HG03575 (cell line): Measurements from ENCODE around the gene POLL.
"Not testable (repeated sequence)": the region's sequence is repeated elsewhere in the genome, so short reads cannot be mapped to it uniquely, and the experiment has no call there.

Source experiments
- ATAC-seq: cut with Tn5 transposase; IDR thresholded peaks from one replicate; pipeline ENCODE4 v1.9.1; 2021; ENCODE audit not compliant: unreplicated experiment, insufficient number of reproducible peaks, low FRiP score; ENCODE audit errors: extremely low read depth

POLL gene

DNA sequence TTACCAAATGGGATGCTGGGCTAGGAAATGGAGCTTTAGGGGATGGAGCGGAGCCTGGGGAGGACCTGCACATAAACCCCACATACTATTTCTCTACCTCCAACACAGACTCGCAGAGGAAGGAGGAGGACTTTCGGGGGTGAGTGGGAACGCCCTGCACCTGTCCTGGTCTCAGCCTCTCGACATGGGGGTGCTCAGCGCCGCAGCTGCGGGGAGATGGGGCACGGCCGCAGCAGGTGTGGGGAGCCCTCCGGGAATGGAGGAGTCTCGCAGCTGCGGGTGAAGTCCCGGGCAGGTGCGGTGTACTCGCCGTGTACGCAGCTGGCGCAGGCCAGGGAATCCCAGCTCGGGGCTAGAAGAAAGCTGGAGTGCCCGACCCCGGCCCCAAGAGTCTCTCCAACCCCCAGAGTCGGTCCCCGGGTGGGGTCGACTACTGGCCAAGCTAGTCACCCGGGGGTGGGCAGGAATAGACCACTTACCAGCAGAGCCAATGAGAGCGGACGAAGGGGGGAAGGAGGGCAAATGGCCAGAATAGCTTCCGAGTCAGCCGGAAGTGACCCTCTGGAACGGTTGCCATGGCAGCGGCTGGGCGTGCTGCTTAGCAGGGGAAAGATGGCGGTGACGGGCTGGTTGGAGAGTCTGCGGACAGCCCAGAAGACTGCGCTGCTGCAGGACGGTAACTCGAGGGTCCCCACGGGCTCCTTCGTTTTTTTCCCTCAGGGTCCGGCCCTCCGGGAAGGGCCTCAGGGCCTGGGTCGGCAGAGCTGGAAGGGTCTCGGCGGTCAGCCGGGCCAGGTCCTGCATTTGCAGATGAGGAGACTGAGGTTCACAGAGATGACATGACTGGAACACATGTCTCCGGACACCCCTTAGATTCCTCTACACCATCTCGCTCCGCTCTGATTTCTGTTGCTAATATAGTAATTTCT lies at the start of gene POLL, which contains the start of gene DPCD:
Gene POLL, minus strand, starts transcription at position 533 of the 929 bp plus-strand sequence. CDS start 897 bp downstream, outside the sequence.
Gene DPCD, plus strand, starts transcription at position 597 of the 929 bp plus-strand sequence. Its CDS starts 16 bp downstream, at position 613.
- no peak for ATAC-seq

DNA sequence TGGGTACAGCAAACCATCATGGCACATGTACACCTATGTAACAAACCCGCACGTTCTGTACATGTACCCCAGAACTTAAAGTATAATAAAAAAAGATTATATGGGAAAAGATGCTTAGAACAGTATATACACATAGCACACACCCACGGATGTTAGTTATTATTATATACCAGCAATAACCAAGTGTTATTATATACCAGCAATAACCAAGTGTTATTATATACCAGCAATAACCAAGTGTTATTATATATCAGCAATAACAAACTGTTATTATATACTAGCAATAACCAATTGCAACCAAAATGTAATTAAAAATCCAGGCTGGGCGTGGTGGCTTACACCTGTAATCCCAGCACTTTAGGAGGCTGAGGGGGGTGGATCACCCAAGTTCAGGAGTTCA lies 45.5 kb upstream of the POLL start:
- ATAC-seq, result not testable (repeated sequence)

DNA sequence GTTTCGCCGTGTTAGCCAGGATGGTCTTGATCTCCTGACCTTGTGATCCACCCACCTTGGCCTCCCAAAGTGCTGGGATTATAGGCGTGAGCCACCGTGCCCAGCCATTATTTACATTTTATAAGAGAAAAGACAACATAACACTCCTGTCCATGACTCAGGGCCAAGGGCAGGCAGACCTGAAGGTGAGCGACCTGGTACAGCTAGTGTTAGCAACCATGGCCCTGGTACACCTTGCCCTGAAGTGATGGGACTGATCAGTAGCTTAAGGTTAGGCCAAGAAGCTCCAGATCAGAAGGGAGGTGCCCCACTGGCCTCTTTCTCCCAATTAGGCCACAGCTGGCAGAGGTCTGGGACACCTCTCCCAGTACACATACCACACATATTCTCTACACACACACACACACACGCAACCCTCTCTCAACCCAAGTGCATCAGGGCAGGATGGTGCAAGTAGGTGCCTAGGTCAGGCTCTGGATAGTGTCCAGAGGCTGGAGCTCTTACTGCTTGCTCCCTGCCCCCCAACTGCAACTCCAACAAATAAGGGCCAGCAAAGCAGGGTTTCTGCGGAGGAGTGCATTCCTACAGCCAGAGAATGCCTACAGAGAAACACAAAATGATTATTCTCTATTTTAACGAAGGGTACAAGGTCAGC lies 43.9 kb upstream of the POLL start:
- no peak for ATAC-seq

DNA sequence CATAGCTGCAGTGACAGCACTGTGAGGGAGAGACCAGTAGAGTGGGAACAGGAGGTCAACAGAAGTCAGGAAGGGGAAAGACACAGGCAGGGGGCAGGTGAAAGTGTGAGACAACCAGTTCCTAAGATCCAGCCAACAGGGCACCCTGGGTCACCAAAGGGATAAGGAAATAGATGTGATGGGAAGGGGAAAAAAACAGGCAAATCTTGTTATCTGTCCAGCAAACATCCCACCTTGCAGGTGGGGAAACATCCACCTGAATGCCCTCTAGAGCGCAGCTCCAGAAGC lies 42.5 kb upstream of the POLL start:
- ATAC-seq, result no peak

DNA sequence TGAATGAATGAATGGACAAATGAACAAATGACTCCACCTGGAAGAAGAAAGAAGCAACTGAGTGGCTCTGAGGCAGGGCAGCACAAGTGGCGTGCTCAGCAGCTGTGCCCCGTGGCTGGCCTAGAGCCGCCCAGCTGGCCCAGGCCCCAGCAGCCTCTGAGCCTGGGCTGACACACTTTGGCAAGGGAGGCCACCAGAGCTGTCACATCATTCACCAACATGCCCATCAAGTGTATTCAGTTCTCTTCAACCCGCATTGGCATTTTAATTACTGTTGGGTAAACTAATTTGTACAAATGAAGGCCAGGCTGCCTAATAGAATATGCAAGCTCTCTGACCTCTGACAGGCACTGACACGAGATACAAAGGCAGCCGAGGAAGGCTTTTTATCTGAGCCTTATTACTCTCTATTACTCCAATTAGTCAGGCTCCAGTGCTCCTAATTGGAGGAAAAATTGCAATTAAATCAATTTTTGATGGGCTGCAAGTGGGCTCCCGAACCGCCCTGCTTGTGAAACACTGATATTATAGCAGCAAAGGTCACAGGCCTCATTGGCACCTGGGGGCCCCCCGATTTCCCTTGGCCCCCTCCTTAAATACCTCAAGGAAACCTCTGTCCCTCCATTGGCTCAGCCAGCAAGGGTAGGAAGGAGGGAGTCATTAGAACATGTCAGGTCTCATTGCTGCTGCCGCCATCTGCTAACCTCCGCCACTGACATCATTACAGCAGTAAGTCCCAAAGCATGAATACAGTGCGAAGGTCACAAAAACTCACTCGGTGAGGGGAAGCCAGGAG lies 42.0 kb upstream of the POLL start:
- ATAC-seq, result no peak

DNA sequence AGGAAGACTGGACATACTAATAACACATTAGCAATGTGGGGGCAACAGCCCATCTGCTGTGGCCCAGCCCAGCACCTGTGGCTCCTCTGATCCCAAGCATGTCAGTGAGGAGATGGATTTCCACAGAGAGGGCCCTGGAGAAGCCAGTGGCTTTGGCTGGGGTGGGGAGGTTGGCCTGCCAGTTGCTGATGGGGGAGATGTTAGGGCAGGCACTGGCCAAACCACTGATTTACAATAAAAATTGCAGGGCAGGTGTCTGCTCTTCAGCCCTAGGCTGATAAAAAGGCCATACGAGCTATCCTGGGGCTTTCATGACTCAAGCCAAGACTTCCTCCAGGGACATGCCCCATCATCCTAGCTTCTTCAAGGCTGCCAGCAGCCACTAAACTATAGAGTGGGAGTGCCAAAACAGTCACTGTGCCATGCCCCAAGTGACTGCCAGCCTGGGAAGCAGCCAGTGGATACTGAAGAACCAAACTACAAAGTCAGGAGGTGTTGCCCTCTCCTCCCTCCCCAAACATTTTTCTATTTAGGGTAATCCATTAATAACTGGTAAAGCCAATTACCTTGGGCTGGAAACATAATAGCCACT lies 37.9 kb upstream of the POLL start:
- no peak for ATAC-seq

DNA sequence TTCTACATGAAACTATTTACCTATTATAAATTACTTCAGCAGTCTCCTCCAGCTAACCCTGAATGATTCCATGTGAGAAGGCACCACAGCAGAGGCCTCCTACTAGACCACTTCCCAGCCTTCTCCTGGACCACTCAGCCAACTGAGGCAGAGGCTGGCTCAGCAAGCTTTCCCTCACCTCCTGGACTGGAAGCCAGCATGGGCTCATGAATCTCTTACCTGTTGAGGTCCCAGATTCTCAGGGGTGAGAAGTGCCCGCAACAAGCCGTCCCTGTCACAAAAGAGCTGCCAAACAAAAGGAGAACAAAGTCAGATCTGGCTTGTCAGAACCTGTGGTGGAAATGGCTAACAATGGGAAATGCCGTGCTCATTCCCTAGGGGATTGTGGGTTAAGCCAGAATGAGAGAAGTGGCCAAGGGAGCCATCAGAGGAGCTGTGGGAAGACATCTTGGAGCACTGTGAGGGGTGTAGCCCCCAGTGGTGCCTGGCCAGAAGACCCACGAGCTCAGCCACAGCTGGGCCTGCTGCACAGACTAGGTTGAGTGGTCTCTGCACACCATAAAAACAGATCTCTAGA lies 36.6 kb upstream of the POLL start:
- no peak for ATAC-seq

DNA sequence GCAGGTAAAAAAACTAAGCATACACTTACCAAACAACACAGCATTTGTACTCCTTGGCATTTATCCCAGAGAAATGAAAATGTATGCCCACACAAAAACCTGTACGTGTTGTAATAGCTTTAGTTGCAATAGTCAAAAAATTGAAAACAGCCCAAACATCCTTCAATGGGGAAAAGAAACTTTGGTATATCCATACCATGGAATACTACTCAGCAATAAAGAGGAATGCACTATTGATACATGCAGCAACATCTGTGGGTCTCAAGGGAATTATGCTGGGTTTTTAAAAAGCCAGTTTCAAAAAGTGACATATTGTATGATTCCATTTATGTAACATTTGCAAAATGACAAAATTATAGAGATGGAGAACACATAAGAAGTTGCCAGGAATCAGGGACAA lies 35.5 kb upstream of the POLL start:
- no peak for ATAC-seq

DNA sequence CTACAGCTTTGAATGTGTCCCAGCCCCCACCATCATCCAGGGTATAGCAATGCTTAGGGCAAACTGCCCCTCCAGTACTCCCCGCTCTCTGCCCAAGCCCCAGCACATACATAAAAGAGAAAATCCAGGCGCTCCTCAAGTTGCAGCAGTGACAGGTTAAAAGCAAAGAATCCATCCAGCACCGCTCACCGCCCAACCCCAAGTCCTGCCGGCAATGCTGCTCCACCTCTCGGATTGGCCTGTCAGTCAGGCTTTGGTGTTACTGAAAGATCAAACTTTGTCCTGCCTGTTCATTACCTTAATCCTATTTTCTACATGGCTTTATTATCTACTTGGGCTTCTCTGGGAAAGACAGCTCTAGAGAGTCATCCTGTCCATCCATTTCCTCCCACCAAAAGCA lies 31.9 kb upstream of the POLL start:
- no peak for ATAC-seq

DNA sequence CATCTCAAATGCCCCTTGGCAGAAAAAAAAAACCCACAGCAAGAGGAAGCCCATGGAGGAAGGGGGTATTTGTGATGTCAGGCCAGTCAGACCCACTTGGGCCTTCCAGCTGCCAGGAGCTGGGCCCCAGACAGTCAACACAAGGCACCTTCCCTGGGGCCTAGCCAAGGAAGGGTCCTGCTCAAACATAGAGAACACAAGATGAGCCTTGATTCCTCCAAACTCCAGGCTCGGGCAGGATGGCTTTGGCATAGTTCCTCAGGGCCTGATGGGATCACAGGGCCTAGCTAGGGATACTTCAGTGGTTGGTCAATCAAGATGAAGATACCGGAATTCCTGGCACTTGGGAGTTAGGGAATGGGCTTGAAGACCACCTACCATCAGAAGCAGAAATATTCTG lies 30.8 kb upstream of the POLL start:
- ATAC-seq, result no peak

DNA sequence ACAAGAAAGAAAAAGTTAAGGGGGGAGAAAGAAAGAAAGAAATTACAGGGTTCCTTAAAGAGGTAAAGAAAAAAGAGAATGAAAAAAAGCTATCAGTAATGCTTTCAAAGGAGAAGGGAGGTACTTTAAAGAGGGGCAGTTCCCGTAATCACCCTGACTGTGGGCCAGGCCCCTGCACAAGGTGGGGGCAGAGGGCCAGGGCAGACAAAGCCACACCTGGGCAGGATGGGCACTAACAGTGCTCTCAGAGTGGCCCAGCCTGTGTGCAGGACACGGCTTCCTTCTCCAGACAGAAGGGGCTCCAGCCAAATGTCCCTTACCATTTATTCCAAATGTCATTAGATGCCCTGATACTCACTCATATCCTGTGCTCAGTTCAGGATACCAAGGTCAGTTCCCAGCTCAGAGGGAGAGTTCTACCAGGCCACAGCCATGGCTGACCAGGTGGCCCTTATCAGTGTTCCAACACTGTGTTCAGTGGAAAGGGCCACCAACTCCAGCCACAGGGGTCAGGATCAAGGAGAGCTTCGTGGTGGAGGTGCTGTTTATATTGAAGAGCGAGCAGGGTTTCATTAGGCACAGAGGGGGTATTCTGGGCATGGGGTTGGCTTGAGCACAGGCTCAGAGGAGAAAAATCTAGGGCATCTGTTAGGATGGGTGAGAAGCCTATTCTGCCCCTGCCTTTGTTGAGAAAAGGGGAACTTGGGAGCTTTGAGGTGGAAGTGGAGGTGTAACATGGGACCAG lies 29.9 kb upstream of the POLL start:
- no peak for ATAC-seq

DNA sequence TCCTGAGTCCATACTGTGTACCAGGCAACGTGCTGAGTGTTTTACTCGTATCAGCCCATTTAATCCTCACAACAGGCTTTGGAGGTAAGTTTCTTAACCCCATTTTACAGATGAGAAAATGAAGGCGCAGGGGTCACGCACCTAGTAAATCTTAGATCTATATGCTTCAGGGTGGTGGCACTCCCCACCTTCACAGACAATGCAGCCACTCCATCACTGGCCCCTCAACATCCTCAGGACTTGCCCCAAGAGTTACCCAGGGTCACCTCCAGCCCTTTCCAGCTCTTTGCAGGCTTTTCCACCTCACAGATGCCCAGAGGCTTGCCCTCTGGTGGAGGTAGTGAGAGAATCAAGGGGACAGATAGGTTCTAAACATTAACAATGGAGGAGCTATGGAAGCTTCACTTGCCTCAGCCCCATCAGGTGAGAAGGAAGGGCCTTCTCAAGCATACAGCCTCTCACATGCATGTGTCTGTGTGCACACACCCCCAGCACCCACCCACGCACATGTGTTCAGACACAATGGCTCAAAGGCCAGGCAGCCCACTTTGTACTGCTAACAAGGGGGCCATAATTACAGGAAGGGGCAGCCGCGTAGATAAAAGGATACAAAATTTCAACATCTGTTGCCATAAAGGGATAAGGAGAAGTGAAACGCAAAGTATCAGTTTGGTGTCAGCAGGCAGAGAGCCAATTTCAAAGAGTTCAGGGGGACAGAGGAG lies 29.2 kb upstream of the POLL start:
- ATAC-seq, result no peak

DNA sequence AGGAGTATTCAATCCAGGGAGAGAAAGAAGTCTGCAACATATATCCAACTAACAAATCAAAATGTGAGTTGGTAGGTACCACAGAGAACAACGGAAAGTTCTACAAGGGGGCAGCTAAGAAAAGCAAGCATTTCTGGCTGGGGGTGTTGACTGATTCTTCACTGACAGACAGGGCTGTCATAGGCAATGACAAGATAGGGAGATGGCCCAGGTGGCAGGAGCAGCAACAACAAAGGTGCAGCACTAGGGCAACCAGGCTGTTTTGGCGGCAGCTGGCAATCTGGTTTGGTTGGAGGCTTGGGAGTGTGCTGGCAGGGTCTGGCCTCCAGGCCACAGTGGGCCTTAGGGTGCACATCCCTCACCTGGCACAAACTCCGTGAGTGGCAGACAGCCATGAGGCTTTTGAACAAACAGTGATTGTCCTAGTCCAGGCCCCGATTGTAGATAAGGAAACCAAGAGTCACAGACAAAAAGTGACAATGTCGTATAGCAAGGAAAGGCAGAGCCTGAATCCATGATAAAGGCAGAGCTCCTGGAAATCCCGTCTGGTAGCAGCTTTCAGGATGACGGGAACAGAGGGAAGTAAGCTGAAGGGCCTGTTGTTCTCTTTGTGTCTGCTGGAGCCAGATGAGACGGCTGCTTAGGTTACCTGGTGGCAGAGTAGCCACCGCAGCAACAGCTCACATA lies 28.5 kb upstream of the POLL start:
- ATAC-seq, result no peak

DNA sequence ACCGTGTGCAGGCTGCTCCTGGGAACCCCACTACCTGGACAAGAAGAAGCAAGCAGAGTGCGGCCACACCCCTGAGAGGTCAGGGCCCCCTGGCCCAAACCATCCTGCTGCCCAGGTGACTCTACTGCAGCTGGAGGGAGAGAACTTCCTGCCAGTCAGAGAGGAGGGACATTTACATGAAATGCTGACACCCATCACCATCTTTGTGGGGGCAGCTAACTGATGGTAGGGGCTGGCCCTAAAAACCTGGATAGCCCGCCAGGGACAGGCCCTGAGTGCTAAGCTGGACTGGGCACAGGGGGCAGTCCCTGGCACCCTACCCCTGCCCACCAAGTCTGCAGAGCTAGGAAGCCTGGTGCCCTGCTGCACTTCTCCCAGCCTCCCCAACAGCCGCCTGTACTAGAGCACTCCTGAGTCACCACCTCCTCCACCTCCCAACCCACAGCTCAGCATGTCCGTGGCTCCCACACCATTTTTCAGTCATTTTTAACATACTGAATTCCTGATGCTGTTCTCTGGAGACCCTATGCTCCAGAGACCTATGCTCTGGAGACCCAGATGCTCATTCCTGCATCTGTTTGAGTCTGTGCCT lies 27.6 kb upstream of the POLL start:
- ATAC-seq, result no peak

DNA sequence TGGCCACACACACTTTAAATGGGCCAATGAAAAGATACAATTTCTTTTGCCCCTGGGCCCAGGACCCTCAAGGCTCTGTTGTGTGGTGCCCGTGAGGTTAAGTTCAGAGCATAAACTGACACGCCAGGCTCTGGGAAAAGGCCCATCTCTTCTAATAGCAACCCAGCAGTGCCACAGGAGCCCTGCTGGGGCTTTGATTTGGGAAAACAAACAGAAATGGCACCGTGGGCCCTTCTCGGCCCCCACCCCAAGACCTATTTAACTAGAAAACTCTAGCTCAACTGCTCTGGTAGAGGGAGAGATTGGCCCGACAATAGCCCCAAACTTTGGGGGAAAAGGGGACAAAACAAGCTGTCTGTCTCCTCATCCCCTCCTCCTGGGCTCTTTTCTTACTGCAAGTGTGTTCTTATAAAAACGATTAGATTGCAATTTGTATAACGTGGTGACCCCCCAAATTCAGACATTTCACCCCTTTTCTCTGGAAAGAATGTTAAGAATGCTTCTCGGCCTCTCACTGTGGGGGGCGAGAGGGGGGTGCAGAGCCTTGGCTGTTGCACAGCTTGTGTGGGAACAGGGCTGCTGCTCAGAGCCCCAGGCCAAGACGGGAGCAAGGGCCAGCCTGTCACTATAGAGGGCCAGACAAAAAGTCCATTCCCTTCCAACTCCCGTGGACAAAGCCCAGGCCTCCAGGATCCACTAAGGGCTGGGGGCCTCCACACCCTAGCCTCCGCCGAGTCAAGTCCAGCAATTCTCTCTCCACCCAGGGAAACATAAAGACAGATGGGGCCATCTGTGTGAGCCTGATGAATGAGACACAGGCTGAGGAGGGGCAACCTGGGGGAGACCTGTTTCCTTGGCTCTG lies 26.8 kb upstream of the POLL start:
- no peak for ATAC-seq

DNA sequence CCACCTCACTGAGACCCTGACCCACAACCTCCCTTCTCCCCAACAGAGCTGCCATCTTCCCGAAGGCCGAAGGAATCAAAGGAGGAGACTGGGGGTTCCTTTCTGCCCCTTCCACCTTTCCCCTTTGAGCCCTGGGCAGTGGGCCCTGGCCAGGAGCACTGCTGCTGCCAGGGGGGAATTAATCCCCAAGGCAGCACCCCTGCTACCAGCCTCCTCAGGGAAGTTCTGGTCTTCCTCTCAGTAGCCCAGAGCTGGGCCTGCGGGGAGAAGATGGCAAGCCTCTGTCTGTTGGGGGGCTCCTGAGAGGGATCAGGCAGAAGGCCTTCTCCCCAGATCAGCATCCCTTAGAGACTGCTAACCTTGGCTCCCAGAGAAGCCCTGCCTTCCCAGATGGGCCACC lies 25.6 kb upstream of the POLL start:
- no peak for ATAC-seq
